HG03565 (cell line): Measurements from ENCODE around the gene OGFOD2.
"Not testable (repeated sequence)": the region's sequence is repeated elsewhere in the genome, so short reads cannot be mapped to it uniquely, and the experiment has no call there.

Experiments used
- ATAC-seq: cut with Tn5 transposase; IDR thresholded peaks from one replicate; pipeline ENCODE4 v1.9.1; 2021; ENCODE audit warnings: mild to moderate bottlenecking, moderate library complexity; ENCODE audit not compliant: unreplicated experiment

The OGFOD2 gene

DNA sequence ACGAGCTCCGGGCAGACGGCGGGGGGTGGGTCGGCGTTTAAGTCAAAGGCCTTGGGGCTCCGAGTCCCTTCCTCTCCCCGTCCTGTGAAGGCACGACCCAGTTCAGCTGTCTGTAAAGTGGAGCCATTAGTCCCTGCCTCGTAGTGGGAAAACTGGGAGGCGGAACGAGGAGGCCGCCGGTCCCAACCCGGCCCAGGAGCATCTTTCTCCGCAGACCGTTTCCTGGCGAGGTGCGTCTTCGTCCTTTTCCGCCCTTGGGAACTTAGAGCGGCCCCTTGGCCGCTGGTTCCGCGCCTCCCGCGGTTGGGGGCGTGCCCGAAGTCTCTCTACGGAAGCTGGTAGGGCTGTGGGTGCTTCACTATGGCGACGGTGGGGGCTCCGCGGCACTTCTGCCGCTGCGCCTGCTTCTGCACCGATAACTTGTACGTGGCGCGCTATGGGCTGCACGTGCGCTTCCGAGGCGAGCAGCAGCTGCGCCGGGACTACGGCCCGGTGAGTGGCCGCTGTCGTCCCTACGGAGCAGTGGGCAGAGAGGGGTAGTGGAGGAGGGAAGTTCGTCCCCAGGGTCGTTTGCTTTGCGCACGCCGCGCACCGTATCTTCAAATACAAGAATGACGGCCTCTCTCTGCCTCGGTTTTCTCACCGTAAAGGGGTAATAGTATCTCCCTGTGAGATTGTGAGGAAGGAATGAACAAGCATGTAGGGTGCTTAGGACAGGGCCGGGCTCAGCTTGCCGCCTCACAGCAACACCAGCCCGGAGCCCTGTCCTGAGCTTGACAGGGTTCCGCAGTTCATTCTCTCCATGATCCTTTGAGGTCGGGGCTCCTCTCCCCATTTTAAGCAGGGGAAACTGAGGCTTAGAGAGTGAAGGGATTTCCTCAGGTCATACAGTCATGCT lies at the start of gene OGFOD2:
Gene OGFOD2, plus strand, starts transcription at position 353 of the 898 bp plus-strand sequence. Its CDS starts 8 bp downstream, at position 361.
- ATAC-seq, result peak; percentile 58

DNA sequence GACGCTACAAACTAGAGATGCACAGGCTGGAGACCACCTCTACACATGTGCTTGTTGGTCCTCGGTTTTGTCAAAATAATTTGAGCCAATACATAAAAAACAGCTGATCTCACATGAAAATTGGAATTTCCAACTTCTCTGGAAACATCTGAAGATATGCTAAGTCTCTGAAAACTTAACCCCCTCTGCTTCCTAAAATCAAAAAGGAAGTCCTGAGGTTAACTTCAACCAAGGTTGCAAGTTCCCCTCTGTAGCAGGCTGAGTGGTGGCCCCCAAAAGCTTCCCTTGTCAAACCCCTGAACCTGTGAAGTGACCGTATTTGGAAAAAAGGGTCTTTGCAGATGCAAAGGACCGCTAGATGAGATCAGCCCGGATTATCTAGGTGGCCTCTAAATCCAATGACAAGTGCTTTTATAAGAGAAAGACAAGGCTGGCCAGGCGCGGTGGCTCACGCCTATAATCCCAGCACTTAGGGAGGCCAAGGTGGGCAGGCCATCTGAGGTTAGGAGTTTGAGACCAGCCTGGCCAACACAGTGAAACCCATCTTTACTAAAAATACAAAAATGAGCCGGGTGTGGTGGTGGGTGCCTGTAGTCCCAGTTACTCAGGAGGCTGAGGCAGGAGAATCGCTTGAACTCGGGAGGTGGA lies 47.2 kb upstream of the OGFOD2 start:
- no peak for ATAC-seq

DNA sequence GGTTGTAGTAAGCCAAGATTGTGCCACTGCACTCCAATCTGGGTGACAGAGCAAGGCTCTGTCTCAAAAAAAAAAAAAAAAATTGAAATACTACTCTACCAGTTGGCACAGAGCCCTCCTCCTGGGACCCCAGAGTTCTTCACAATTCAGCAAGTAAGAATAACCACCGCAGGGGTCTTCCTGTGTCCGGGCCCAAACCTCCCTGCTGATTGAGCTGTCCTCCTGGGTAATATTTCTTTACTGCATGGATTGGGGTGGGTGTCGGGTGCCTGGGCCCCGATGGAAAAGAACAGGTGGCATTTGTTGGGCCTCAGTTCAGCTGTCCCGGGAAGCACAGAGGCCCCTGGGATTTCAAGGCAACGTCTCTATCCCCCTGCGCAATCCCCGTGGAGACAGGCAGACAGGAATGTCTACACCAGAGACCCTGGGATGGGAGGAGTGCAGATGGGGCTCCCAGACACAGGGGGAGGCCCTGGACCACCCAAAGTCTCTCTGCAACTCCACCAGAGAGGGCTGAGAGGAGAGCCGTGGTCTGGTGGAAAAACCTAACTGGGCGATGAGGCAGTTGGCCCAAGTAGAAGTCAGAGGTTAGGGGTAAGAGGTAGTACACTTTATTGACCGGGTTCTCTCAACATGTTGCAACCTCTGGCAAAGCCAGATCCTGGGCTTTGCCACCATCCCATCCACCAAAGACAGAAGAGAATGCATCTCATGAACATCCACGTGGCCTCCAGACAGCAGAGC lies 46.5 kb upstream of the OGFOD2 start:
- no peak for ATAC-seq

DNA sequence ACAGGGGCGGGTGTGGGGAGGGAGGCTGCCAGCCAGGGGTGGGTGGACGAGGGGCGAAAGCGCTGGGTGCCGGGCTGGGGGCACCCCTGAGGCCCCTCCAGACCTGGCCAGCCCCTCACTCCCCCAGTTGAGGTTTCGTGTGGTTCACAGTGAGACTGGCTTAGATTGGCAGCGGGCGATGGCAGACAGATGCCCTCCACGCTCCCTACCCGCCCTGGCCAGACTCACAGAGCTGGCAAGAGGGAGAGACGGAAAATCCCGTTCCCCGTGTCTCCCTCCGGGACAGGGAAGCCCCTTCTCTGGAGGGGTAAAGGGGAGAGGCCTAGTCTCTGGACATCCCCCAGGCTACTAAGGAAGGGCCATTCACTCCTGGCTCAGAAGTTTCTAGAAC lies 45.9 kb upstream of the OGFOD2 start:
- ATAC-seq, result no peak

DNA sequence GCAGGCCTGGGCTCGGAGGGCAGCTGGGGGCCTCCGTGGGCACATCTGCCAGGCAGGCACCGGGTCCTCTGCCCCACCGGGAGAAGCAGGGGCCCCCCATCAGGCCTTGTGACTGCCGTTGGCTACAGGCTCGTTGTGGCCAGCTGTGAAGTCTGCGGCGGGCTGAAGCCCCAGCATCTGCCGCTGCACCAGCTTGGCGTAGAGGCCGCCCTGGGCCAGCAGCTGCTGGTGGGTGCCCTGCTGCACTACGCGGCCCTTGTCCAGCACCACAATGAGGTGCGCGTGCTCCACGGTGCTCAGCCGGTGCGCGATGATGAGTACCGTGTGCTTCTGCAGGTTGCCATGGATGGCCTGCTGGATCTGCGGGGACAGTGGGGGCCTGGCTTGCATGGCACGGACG lies 45.2 kb upstream of the OGFOD2 start:
- no peak for ATAC-seq

DNA sequence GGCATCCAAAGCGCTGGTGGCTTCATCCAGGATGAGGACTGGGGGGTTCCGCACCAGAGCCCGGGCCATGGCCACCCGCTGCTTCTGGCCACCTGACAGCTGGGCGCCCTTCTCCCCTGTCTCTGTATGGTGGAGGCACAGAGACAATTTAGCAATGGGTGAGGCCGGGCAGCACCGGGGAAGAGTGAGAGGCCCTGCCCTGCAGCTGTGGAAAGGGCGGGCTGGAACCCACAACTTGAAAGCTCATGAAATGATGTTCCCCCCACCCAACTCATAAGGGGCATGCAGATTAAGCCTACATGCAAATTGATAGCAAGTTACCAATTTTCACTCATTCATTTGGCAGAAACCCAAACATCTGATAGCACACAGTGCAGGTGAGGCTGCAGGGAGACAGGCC lies 42.8 kb upstream of the OGFOD2 start:
- ATAC-seq, result no peak

DNA sequence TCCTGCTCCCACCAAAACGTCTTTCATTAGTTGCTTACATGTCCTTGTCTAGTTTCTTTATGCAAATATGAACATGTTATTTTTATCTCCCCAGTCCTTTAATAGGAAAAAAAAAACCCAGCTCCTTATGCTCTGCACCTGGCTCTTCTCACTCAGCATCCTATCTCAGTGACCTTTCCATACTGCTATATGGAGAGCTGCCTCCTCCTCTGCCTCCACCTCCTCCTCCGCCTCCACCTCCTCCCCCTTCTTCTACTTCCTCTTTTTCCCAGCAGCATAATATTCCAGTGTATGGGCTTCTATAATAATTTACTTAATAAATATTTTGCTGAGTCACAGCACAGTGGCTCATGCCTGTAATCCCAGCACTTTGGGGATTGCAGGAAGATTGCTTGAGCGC lies 40.3 kb upstream of the OGFOD2 start:
- no peak for ATAC-seq

DNA sequence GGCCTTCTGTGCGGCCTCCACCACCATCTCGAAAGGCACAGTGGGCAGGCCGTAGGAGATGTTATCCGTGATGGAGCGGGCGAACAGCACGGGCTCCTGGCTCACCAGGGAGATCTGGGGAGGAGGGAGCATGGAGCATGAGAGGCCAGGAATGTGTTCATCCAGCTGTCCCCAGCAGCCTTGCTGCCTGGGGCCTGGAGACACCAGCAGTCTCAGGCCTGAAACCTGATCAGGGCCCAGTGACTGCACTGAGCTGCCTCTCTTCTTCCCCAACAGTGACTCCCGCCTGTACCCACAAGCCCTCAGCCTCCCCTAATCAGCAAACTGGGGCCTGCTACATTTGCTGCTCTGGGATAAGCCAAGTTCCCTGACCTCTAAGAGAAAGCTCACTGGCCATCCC lies 39.7 kb upstream of the OGFOD2 start:
- ATAC-seq, result no peak

DNA sequence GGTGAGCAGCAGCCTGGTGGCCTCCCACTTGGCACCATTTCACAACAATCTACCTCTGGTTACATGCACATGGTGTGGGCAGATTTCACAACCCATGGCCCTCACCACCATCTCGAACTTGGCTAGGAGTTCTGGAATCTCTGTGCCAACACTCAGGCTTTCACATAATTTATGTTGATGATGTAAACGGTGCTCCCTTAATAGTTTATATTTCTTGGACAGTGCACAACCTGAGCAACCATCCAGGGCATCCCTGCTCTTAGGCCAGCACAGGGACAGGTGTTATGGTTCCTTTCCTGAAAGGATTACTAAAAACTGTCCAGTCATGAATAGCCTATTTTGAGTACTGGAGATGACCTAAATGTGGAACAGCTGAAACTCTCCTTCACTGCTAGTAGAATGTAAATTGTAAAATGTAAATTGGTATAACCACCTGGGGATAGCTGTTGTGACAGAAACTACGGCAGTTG lies 37.4 kb upstream of the OGFOD2 start:
- no peak for ATAC-seq

DNA sequence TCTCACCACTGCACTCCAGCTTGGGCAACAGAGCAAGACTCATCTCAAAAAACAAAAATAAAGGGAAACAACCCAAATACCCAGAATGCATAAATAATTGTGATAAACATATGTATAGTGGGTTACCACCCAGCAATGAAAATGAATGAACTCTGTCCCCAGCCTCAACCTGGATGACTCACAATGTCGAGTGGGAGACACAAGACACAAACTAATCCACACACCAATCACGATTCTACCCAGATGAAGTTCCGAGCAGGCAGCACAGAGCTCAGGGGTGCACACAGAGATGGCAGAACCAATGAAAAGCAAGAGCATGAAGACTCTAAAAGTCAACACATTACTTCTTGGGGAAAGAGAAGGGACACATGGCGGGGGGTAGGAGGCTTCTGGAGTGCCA lies 35.9 kb upstream of the OGFOD2 start:
- ATAC-seq, result no peak

DNA sequence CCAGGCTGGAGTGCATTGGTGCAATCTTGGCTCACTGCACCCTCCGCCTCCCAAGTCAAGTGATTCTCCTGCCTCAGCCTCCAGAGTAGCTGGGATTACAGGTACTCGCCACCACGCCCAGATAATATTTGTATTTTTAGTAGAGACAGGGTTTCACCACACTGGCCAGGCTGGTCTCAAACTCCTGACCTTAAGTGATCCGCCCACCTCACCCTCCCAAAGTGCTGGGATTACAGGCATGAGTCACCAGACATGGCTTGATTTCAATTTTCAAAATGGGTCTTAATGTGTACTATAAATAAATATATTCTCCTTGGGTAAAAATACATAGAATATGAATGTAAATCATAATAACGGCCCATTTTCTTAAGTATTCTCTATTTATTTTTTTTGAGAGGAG lies 33.7 kb upstream of the OGFOD2 start:
- not testable (repeated sequence) for ATAC-seq

DNA sequence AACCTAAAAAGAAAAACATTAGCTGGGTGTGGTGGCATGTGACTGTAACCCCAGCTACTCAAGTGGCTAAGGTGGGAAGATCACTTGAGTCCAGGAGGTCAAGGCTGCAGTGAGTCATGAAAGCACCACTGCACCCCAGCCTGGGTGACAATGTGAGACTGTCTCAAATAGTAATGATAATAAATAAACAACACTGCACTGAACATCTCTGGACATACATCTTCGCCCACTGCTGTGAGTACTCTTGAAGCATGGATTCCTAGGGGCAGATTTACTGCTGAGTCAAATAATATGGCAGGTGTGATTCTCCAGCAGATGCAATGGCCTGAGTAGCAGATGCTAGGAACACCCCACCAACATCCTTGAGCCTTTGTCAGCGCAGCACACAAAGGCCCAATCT lies 32.4 kb upstream of the OGFOD2 start:
- no peak for ATAC-seq

DNA sequence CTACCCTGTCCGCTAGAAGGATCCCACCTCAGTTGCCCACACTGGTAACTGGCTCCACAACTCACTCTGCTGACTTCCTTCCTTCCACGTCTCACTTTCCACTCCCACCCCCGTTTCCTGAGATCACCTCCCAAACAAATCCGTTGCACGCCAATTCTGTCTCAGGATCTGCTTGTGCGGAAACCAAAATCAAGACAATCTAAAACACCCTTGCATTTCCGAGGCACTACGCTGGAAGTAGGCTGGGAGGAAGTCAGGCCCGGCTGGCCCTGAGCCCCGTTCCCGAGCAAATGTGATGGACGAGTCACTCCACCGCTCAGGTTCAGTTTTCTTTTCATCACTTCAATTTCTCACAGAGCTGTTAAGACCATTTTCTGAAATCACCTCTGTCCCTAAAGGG lies 31.8 kb upstream of the OGFOD2 start:
- ATAC-seq, result no peak

DNA sequence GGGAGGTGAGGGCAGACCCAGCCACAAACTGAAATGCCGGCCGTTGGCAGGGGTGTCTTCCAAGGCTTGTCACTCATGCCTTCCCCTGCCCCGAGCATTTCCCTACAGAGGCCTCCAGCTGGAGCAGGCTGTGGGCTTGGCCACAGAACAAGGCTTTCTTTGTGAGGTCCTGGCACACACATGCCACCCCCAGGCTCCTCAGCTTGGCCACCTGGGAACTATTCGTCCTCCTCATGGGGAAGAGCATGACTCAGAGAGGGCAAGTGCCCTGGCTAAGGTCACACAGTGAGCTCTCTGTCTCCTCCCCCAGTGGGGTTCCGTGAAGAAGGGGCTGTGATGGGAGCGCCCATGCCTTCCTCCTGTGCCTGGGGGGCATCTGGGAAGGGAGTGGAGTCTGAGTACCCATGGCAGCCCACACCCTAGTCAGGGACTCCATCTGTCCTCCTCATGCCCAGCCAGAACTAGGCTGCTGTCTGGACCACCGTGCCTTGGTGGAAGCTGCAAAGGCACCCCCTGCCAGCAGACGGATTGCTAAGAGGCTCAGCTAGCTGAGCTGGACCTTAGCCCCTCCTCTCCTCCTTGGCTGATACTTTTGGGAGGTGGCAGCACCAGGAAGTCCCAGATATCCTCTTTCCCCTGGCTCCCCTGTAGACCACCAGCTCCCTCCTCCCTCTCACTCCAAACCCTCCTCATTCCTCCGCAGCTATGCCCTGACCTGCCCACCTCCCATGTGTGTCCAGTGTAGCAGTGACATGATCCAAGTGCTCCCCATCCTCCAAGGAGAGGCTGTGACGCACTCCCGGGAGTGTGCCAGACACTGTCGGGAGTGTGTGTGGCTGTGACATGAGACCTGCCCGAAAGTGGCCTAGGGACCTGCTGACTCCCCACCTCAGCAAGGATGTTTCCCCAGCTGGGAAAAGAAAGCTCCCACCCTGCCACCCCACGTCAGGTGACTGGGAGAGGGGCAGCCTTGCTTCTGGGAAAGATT lies 30.1 kb upstream of the OGFOD2 start:
- no peak for ATAC-seq

DNA sequence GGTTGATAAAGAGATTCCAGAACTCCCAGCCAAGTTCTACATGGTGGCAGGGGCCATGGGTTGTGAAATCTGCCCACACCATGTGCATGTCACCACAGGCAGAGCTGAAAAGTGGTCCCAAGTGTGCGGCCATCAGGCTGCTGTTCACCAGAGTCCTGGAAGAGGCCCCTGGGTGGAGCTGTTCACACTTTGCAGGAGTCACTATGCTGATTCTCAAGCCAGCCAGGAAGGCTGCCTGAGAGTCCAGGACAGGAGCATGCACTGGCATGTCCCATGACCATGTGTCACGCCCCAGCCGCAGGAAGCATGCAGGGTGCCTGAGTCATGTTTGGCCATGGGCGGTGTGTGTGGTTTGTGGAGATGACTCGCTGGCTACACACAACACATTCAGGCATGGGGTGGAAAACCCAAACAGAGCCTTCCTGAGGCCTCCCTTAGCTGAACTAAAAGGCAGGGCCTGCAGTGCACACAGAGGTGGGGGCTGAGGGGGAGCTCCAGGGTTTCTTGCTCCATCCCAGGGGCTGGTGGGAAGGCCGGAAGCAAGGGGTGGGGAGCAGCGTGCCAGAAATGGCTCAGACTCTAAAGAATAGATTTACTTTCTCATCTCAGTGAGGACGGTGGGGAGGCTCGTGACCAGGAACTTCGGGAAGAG lies 28.2 kb upstream of the OGFOD2 start:
- ATAC-seq, result peak; percentile 70

DNA sequence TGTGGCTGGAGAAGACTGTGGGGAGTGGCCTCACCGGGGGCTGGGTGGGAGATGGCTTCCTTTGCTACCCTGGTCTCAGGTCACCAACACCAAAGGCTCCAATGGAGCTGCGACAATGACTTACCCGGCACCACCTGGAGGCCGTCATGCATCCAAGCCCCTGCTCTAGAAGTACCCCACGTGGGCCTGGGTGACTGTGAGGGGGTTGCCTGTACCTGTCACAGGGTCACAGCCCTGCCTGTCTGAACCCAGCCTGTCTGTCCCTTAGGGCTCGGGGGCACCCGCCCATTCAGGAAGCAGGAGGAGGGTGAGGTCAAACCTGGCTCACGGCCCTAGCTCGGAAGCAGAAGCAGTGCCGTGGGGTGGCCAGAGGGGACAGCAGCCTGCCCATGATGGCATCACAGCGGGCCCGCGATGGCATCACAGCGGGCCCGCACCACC lies 27.7 kb upstream of the OGFOD2 start:
- no peak for ATAC-seq

DNA sequence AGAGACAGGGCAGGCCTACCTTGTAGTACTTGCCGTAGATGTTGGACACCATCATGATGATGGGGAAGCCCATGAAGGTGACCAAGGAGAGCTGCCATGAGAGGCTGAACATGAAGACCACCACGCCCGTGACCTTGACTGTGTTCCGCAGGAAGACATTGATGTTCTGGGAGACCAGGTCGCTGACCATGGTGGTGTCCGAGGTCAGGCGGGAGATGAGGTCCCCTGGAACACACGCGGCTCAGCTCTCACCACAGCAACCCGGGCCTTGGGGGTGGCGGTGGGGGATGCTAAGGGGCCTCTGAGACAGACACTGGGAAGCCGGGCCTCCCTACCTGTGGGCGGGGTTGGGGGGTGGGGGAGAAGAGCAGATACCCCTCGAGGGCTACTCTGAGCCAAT lies 26.4 kb upstream of the OGFOD2 start:
- ATAC-seq, result no peak

DNA sequence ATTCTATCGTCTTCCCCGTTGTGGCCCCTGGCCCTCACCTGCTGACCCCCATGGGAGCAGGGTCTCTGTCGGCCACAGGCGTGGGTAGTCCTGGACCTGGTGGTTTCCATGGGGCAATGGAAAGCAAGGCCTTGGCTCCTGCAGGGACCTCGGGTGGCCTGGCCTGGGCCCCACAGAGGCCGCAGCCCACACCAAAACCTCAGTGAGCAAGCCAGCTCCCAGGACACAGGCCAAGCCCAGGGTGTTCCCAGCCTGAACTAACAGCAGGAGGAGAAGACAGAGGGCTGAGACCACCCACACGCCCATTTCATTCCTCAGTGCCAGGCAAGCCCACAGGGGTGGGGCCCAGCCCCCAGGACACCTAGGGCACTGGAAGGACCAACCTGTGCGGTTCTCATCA lies 25.6 kb upstream of the OGFOD2 start:
- no peak for ATAC-seq

DNA sequence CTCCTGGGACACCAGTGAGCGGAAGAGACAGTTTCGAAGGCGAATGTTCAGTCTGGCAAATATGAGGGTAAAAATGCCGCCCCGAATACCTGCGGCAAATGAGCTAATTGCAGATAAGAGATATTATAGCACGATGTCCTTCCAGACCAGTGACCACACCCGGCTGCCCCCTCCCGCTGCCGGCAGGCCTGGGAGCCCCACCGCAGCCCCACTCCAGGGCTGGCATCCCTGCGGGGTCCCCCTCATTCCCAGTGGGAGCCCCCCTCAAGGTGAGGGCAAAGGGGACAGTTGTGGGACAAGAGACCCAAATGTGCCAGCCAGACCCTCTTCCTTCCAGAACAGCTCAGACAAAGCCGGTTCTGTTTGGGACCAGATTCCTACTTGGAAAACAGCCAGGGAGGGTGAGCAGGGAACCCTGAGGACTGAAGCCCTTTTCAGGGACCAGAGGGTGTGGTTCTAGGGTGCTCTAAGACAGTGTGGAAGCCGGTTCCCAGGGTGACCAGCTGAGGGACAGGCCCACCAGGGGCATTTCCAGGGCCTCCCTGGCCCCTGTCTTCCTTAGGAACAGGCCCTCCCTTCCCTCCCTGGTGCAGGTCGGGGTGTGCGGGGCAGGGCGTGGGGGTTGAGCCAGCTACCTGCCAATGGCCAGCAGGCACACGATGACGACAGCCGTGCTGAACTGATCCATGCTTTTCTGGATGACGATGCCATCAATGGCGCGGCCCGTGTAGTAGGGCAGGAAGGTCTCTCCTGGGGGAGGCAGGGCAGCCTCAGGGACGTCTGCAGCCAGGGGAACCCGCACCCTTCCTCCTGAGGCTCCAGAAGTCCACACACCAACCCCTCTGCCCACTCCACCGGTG lies 25.0 kb upstream of the OGFOD2 start:
- ATAC-seq, result no peak
